Endodermal cell (in vitro differentiated cells): Measurements from ENCODE around the gene NUP50. TPM values are rescaled to one million over a fixed set of nuclear protein-coding genes. Genes with fewer than 3 reads are reported as not detected.

Source experiments
- DNase-seq: peaks from one replicate; pipeline ENCODE4 v3.0.0-alpha.2; 2017
- H3K27ac ChIP-seq: 2 replicates; pipeline ENCODE4 v1.5.1; 2013; ENCODE audit warnings: mild to moderate bottlenecking, low read depth, low read length, moderate library complexity
- H3K27me3 ChIP-seq: 2 replicates; pipeline ENCODE4 v1.6.1; 2013; ENCODE audit warnings: mild to moderate bottlenecking, low read length, moderate library complexity; ENCODE audit not compliant: insufficient read depth, control insufficient read depth, poor library complexity, severe bottlenecking
- H3K36me3 ChIP-seq: 2 replicates; pipeline ENCODE4 v1.7.0; 2013; ENCODE audit warnings: mild to moderate bottlenecking, low read length, moderate library complexity; ENCODE audit not compliant: control insufficient read depth, insufficient read depth
- H3K4me1 ChIP-seq: one replicate; pipeline ENCODE4 v1.7.0; 2013; ENCODE audit warnings: low read length; ENCODE audit not compliant: control insufficient read depth, insufficient read depth
- H3K4me3 ChIP-seq: 2 replicates; pipeline ENCODE4 v1.5.1; 2013; ENCODE audit warnings: mild to moderate bottlenecking, low read length, moderate library complexity
- H3K9ac ChIP-seq: 2 replicates; pipeline ENCODE4 v1.6.1; 2013; ENCODE audit warnings: mild to moderate bottlenecking, low read length, moderate library complexity; ENCODE audit not compliant: poor library complexity, severe bottlenecking; ENCODE audit errors: extremely low read depth
- H3K9me3 ChIP-seq: 2 replicates; pipeline ENCODE4 v1.6.1; 2013; ENCODE audit warnings: mild to moderate bottlenecking, low read length, moderate library complexity; ENCODE audit not compliant: control insufficient read depth
- H3K27ac Mint-ChIP-seq: 2 replicates; pipeline ENCODE4 v1.8.0; 2020; ENCODE audit warnings: mixed read lengths
- H3K27me3 Mint-ChIP-seq: 2 replicates; pipeline ENCODE4 v1.8.0; 2021; ENCODE audit warnings: mild to moderate bottlenecking, mixed read lengths; ENCODE audit not compliant: insufficient read depth
- H3K36me3 Mint-ChIP-seq: 2 replicates; pipeline ENCODE4 v1.8.0; 2020; ENCODE audit warnings: low read depth, mixed read lengths
- H3K4me1 Mint-ChIP-seq: 2 replicates; pipeline ENCODE4 v1.8.0; 2020; ENCODE audit warnings: mixed read lengths
- H3K4me3 Mint-ChIP-seq: 2 replicates; pipeline ENCODE4 v1.8.0; 2020; ENCODE audit warnings: mild to moderate bottlenecking, moderate library complexity, mixed read lengths
- H3K9me3 Mint-ChIP-seq: 2 replicates; pipeline ENCODE4 v1.8.0; 2020; ENCODE audit warnings: mild to moderate bottlenecking, mixed read lengths
- WGBS, 2 experiments: methylation state at CpG; one replicate each; pipeline versions ENCODE4 v1.1.5 to v1.1.7; 2013; ENCODE audit warnings: missing lambda C conversion rate in 2 of 2, mixed read lengths in 1 of 2; ENCODE audit not compliant: insufficient coverage in 1 of 2, insufficient read length in 1 of 2; 5-methylcytosine and 5-hydroxymethylcytosine counted together
- total RNA-seq, 2 donors: library from RNA; stranded (reverse); fragmentation: NEBNext Ultra II Directional in 1 of 2; extraction: Animal tissue kit (Norgen Biotek cat#: 25700) in 1 of 2; gene quantifications; 2 replicates in 1 of 2; 3 replicates in 1 of 2; pipeline ENCODE4 v1.2.1, GENCODE V29; 2021
- TF ChIP-seq, protein P1 (sequence below): fragments of 200-600 bp; sonication (generic); conservative IDR thresholded peaks from 2 replicates; pipeline ENCODE4 v1.5.0; 2021; ENCODE audit warnings: antibody characterized with exemption, mild to moderate bottlenecking

The NUP50 gene
- total RNA-seq, 2 donors from 2014 or later: 101 to 115 TPM

DNA sequence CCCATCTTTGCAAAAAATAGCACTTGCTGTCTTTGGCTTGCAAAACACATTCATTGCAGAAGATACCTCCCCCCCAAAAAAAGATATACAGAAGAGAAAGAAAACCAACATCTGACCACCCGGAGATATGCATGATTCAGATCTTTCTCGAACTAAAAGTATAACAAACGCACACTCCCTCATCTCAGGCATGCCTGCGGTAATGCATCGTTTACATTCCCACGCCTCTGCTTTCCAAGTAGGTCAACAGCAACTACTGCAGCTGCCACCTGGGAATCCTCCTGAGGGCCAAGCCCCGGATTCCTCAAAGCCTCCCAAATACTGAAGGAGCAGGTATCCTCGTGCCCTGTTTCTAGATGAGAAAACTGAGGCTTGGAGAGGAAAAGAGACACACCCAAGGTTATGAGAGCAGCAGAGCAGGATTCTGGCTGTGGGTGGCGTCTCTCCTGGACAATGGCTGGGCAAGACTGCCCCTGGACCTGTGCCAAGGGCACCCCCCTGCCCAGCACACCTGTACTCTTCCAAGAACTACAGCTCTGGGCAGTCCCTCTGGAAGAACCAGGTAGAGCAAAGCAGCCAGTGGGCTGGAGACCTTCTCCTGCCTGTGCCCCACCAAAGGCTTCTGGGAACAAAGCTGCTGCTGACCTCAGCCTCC, 38.1 kb downstream of the NUP50 start:
- Histone ChIP-seq H3K9ac (peak overlapping the region; percentile 54), H3K27ac (peak overlapping the region; percentile 54), H3K27me3 (no peaks in the 10 kb centered on the region), H3K9me3 (no peaks in the 10 kb centered on the region), H3K4me1 (peaks cover 37% of the 10 kb centered on the region), H3K36me3 (peaks cover 11% of the 10 kb centered on the region), H3K4me3 (no peak overlapping the region)
- Mint-ChIP-seq H3K4me1 (peaks cover 39% of the 10 kb centered on the region), H3K36me3 (peaks cover 10% of the 10 kb centered on the region), H3K4me3 (no peak overlapping the region), H3K9me3 (no peaks in the 10 kb centered on the region), H3K27me3 (no peaks in the 10 kb centered on the region), H3K27ac (peak overlapping the region; percentile 83)
- WGBS, 2 experiments: 90 to 98% methylated on average over 5 to 9 of the region's 9 CpGs
- peak; percentile 57 for DNase-seq
- TF ChIP-seq, protein P1, sequence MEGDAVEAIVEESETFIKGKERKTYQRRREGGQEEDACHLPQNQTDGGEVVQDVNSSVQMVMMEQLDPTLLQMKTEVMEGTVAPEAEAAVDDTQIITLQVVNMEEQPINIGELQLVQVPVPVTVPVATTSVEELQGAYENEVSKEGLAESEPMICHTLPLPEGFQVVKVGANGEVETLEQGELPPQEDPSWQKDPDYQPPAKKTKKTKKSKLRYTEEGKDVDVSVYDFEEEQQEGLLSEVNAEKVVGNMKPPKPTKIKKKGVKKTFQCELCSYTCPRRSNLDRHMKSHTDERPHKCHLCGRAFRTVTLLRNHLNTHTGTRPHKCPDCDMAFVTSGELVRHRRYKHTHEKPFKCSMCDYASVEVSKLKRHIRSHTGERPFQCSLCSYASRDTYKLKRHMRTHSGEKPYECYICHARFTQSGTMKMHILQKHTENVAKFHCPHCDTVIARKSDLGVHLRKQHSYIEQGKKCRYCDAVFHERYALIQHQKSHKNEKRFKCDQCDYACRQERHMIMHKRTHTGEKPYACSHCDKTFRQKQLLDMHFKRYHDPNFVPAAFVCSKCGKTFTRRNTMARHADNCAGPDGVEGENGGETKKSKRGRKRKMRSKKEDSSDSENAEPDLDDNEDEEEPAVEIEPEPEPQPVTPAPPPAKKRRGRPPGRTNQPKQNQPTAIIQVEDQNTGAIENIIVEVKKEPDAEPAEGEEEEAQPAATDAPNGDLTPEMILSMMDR: no peak

GRCh38 chr22:45202333-45203149, 38.8 kb downstream of the NUP50 start:
- Mint-ChIP-seq H3K4me3 (no peak overlapping the region), H3K27me3 (no peaks in the 10 kb centered on the region), H3K27ac (no peak overlapping the region), H3K36me3 (peaks cover 10% of the 10 kb centered on the region), H3K9me3 (no peaks in the 10 kb centered on the region), H3K4me1 (peaks cover 39% of the 10 kb centered on the region)
- TF ChIP-seq, protein P1: no peak
- Histone ChIP-seq H3K27ac (no peak overlapping the region), H3K4me1 (peaks cover 37% of the 10 kb centered on the region), H3K9me3 (no peaks in the 10 kb centered on the region), H3K9ac (peak overlapping the region; percentile 54), H3K36me3 (peaks cover 11% of the 10 kb centered on the region), H3K27me3 (no peaks in the 10 kb centered on the region), H3K4me3 (no peak overlapping the region)
- DNase-seq: peak; percentile 40
- WGBS, 2 experiments: 90 to 91% methylated on average over 24 to 36 of the region's 36 CpGs

- Mint-ChIP-seq H3K36me3 (peaks cover 11% of the 10 kb centered on the region), H3K4me1 (peaks cover 31% of the 10 kb centered on the region), H3K27me3 (no peaks in the 10 kb centered on the region), H3K27ac (peak overlapping the region; percentile 35), H3K4me3 (no peak overlapping the region), H3K9me3 (no peaks in the 10 kb centered on the region)
- Histone ChIP-seq H3K4me1 (peaks cover 29% of the 10 kb centered on the region), H3K9me3 (no peaks in the 10 kb centered on the region), H3K27me3 (no peaks in the 10 kb centered on the region), H3K9ac (no peak overlapping the region), H3K27ac (no peak overlapping the region), H3K36me3 (peaks cover 11% of the 10 kb centered on the region), H3K4me3 (no peak overlapping the region)
- WGBS, 2 experiments: 92% methylated on average over 22 to 40 of the region's 40 CpGs
- TF ChIP-seq, protein P1: no peak
- DNase-seq: peak; percentile 39
Measured at GRCh38 chr22:45203150-45203951, 39.6 kb downstream of the NUP50 start.
